22Rv1 (cell line): ENCODE measurements around the gene XPR1.

Experiments
- ZFX ChIP-seq: fragments of 450-650 bp; IDR thresholded peaks from 2 replicates; pipeline ENCODE4 v1.6.1; 2017; ENCODE audit warnings: antibody characterized with exemption, borderline replicate concordance
- TF ChIP-seq, protein P1 (sequence below): fragments of 450-650 bp; IDR thresholded peaks from 2 replicates; pipeline ENCODE4 v1.5.1; 2017; ENCODE audit warnings: mild to moderate bottlenecking

DNA sequence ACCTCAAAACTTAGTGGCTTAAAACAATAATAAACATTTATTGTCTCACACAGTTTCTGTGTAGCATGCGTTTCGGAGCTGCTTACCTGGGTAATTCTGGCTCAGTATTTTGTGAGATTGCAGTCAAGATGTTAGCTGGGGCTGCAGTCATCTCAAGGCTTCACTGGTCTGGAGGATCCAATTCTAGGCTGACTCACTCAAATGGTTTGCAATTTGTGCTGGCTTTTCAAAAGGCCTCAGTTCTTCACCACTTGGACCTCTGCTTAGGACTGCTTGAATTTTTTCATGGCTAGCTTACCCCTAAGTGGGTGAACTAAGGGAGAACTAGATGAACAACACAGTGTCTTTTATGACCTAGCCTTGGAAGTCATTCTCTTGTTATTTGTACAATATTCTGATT, 21.0 kb downstream of the XPR1 start:
- TF ChIP-seq, protein P1, sequence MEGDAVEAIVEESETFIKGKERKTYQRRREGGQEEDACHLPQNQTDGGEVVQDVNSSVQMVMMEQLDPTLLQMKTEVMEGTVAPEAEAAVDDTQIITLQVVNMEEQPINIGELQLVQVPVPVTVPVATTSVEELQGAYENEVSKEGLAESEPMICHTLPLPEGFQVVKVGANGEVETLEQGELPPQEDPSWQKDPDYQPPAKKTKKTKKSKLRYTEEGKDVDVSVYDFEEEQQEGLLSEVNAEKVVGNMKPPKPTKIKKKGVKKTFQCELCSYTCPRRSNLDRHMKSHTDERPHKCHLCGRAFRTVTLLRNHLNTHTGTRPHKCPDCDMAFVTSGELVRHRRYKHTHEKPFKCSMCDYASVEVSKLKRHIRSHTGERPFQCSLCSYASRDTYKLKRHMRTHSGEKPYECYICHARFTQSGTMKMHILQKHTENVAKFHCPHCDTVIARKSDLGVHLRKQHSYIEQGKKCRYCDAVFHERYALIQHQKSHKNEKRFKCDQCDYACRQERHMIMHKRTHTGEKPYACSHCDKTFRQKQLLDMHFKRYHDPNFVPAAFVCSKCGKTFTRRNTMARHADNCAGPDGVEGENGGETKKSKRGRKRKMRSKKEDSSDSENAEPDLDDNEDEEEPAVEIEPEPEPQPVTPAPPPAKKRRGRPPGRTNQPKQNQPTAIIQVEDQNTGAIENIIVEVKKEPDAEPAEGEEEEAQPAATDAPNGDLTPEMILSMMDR = no peak
- no peak for TF ChIP-seq ZFX
